Measurements from ENCODE around the gene LSAMP. TPM values are rescaled to one million over a fixed set of nuclear protein-coding genes. Genes with fewer than 3 reads are reported as not detected.

LSAMP gene
- total RNA-seq, 1 donor from 2014 or later, result 0.11 TPM

GRCh38 chr3:116035429-116035828 lies 409.9 kb downstream of the LSAMP start:
- no peak overlapping the region for H3K4me3 ChIP-seq
- H3K4me1 ChIP-seq, result no peaks in the 10 kb centered on the region
- no peak for TF ChIP-seq CTCF (IDR thresholded peaks at IDR 0.05)
- no peaks in the 10 kb centered on the region for H3K36me3 ChIP-seq
- H3K9me3 ChIP-seq, result no peaks in the 10 kb centered on the region
- H3K27me3 ChIP-seq, result no peaks in the 10 kb centered on the region
- DNase-seq (ENCODE audit: low spot score in 2 of 2), result no peak
- intact Hi-C loops (cut with DNase I), result no loop called here
- no peak overlapping the region for H3K27ac ChIP-seq

GRCh38 chr3:116034794-116035193 lies 410.5 kb downstream of the LSAMP start:
- Histone ChIP-seq H3K36me3 (no peaks in the 10 kb centered on the region), H3K27ac (no peak overlapping the region), H3K4me1 (no peaks in the 10 kb centered on the region), H3K27me3 (no peaks in the 10 kb centered on the region), H3K9me3 (no peaks in the 10 kb centered on the region), H3K4me3 (no peak overlapping the region)
- DNase-seq (ENCODE audit: low spot score in 2 of 2), result no peak
- TF ChIP-seq CTCF (IDR thresholded peaks at IDR 0.05), result no peak
- intact Hi-C loops (cut with DNase I), result no loop called here

GRCh38 chr3:116034086-116034485 lies 411.2 kb downstream of the LSAMP start:
- no peaks in the 10 kb centered on the region for H3K9me3 ChIP-seq
- intact Hi-C loops (cut with DNase I), result no loop called here
- no peak for DNase-seq (ENCODE audit: low spot score in 2 of 2)
- H3K36me3 ChIP-seq, result no peaks in the 10 kb centered on the region
- no peak for TF ChIP-seq CTCF (IDR thresholded peaks at IDR 0.05)
- H3K27ac ChIP-seq, result no peak overlapping the region
- H3K4me1 ChIP-seq, result no peaks in the 10 kb centered on the region
- no peak overlapping the region for H3K4me3 ChIP-seq
- H3K27me3 ChIP-seq, result no peaks in the 10 kb centered on the region

- Histone ChIP-seq H3K27ac (no peak overlapping the region), H3K9me3 (no peaks in the 10 kb centered on the region), H3K4me3 (no peak overlapping the region), H3K27me3 (no peaks in the 10 kb centered on the region), H3K36me3 (no peaks in the 10 kb centered on the region), H3K4me1 (no peaks in the 10 kb centered on the region)
- intact Hi-C loops (cut with DNase I), result no loop called here
- no peak for DNase-seq (ENCODE audit: low spot score in 2 of 2)
- no peak for TF ChIP-seq CTCF (IDR thresholded peaks at IDR 0.05)
Observed at GRCh38 chr3:116033516-116033915, 411.8 kb downstream of the LSAMP start.

GRCh38 chr3:116032176-116032575 lies 413.1 kb downstream of the LSAMP start:
- H3K27ac ChIP-seq, result no peak overlapping the region
- H3K9me3 ChIP-seq, result no peaks in the 10 kb centered on the region
- no peak overlapping the region for H3K4me3 ChIP-seq
- no peak for TF ChIP-seq CTCF (IDR thresholded peaks at IDR 0.05)
- H3K27me3 ChIP-seq, result no peaks in the 10 kb centered on the region
- no peaks in the 10 kb centered on the region for H3K4me1 ChIP-seq
- no peaks in the 10 kb centered on the region for H3K36me3 ChIP-seq
- intact Hi-C loops (cut with DNase I), result no loop called here
- no peak for DNase-seq (ENCODE audit: low spot score in 2 of 2)

- H3K4me1 ChIP-seq, result no peaks in the 10 kb centered on the region
- no peaks in the 10 kb centered on the region for H3K36me3 ChIP-seq
- H3K27ac ChIP-seq, result no peak overlapping the region
- H3K9me3 ChIP-seq, result no peaks in the 10 kb centered on the region
- H3K4me3 ChIP-seq, result no peak overlapping the region
- intact Hi-C loops (cut with DNase I), result no loop called here
- H3K27me3 ChIP-seq, result no peaks in the 10 kb centered on the region
- DNase-seq (ENCODE audit: low spot score in 2 of 2), result no peak
- no peak for TF ChIP-seq CTCF (IDR thresholded peaks at IDR 0.05)
Observed at GRCh38 chr3:116030131-116030850, 415.0 kb downstream of the LSAMP start.

Measured in ascending aorta (tissue), 2 donors.